ENCODE results near the gene FOXN3. TPM values are rescaled to one million over a fixed set of nuclear protein-coding genes. Genes with fewer than 3 reads are reported as not detected.

FOXN3 gene
- total RNA-seq, 4 donors from 2014 or later = 99.6 to 172 (median 103) TPM

- Histone ChIP-seq H3K27me3 (no peaks in the 10 kb centered on the region), H3K9me3 (no peaks in the 10 kb centered on the region), H3K27ac (no peak overlapping the region), H3K4me3 (no peak overlapping the region), H3K4me1 (peaks cover 35 to 37% of the 10 kb centered on the region in 2 donors), H3K36me3 (no peaks in the 10 kb centered on the region)
- intact Hi-C loops (cut with DNase I; ENCODE audit: low total_unique reads) (no loop called here), in situ Hi-C loops (cut with MboI; ENCODE audit: low sequenced_read_pairs in 4 of 4) (no loop called here)
- TF ChIP-seq CTCF (IDR thresholded peaks at IDR 0.05 in 4 of 5, conservative IDR thresholded peaks at IDR 0.05 in 1 of 5) (no peak), POLR2A (IDR thresholded peaks at IDR 0.05) (no peak)
- no peak for DNase-seq
- ATAC-seq = no peak
Measured at GRCh38 chr14:89332031-89332430, 85.0 kb downstream of the FOXN3 start.

- Histone ChIP-seq H3K4me1 (peaks cover 32 to 34% of the 10 kb centered on the region in 2 donors), H3K27me3 (no peaks in the 10 kb centered on the region), H3K36me3 (no peaks in the 10 kb centered on the region), H3K4me3 (no peak overlapping the region), H3K9me3 (no peaks in the 10 kb centered on the region), H3K27ac (peak overlapping the region in 2 of 4 donors; percentile 65 to 69)
- DNase-seq (no peak), ATAC-seq (no peak)
- TF ChIP-seq POLR2A (IDR thresholded peaks at IDR 0.05) (no peak), CTCF (IDR thresholded peaks at IDR 0.05 in 4 of 5, conservative IDR thresholded peaks at IDR 0.05 in 1 of 5) (no peak)
- intact Hi-C loops (cut with DNase I; ENCODE audit: low total_unique reads) (no loop called here), in situ Hi-C loops (cut with MboI; ENCODE audit: low sequenced_read_pairs in 4 of 4) (no loop called here)
Measured at GRCh38 chr14:89331398-89331797, 85.6 kb downstream of the FOXN3 start.

- peaks cover 31 to 32% of the 10 kb centered on the region in 2 donors for H3K4me1 ChIP-seq
- H3K36me3 ChIP-seq = no peaks in the 10 kb centered on the region
- TF ChIP-seq POLR2A (IDR thresholded peaks at IDR 0.05) (no peak), CTCF (IDR thresholded peaks at IDR 0.05 in 4 of 5, conservative IDR thresholded peaks at IDR 0.05 in 1 of 5) (no peak)
- DNase-seq = peak; percentile 79 to 81
- in situ Hi-C loops (cut with MboI; ENCODE audit: low sequenced_read_pairs in 4 of 4) (no loop called here), intact Hi-C loops (cut with DNase I; ENCODE audit: low total_unique reads) (no loop called here)
- H3K9me3 ChIP-seq = no peaks in the 10 kb centered on the region
- peak overlapping the region; percentile 32 to 72 (median 67) for H3K27ac ChIP-seq
- no peaks in the 10 kb centered on the region for H3K27me3 ChIP-seq
- no peak overlapping the region for H3K4me3 ChIP-seq
- ATAC-seq = peak; percentile 99 to 100
Measured at GRCh38 chr14:89330236-89331002, 86.6 kb downstream of the FOXN3 start.

- in situ Hi-C loops (cut with MboI; ENCODE audit: low sequenced_read_pairs in 4 of 4) = no loop called here
- H3K27ac ChIP-seq = no peak overlapping the region
- intact Hi-C loops (cut with DNase I; ENCODE audit: low total_unique reads) = no loop called here
- H3K27me3 ChIP-seq = no peaks in the 10 kb centered on the region
- H3K36me3 ChIP-seq = no peaks in the 10 kb centered on the region
- no peaks in the 10 kb centered on the region for H3K9me3 ChIP-seq
- DNase-seq = no peak
- H3K4me1 ChIP-seq = peaks cover 31 to 32% of the 10 kb centered on the region in 2 donors
- ATAC-seq = no peak
- H3K4me3 ChIP-seq = no peak overlapping the region
- TF ChIP-seq POLR2A (IDR thresholded peaks at IDR 0.05) = no peak
- no peak for TF ChIP-seq CTCF (IDR thresholded peaks at IDR 0.05 in 4 of 5, conservative IDR thresholded peaks at IDR 0.05 in 1 of 5)
Measured at GRCh38 chr14:89327771-89328212, 89.2 kb downstream of the FOXN3 start.

Data from gastrocnemius medialis (tissue), 4 donors.